Measurements from ENCODE around the gene SBF2. TPM values are rescaled to one million over a fixed set of nuclear protein-coding genes. Genes with fewer than 3 reads are reported as not detected.

The SBF2 gene
- total and polyA plus RNA-seq, 9 of the 15 experiments (the other 6 are each of a cell fraction or from before 2014, with no cell fraction given): 0.80 to 9.5 (median 5.0) TPM

DNA sequence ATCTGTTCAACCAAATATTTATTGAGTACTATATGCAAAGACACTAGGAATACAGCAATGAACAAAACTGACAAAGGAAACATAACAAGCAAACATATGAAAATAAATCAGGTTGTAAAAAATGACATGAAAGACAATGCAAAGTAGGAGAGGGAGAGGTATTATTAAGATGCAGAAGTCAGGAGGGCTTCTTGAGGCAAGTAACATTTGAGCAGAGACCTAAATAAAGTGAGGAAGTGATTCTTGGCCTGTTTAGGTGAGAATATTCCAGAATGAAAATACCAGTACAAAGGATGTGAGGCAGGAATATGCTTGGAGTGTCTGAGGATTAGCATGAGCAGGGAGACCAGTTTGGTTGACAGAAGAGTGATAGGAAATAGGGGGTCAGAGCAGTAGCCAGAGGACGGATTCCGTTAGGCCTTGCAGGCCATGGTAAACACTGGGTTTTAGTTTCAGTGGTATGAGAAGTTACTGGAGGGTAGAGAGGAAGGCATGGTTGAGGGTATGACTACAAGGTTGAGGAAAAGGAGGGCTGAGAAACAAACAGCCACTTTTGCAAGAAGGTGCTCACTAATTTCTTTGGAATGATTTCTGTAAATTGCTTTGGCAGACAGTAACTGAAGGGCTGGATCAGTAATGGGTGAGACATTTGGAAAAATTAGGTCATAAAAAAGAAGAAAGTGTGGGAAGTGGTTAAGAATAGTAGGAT, 438.3 kb downstream of the SBF2 start:
- FAIRE-seq: no peak
- no peaks in the 10 kb centered on the region for H3K36me3 ChIP-seq (ENCODE audit: control insufficient read depth, insufficient read depth, low read length)
- ChIA-PET POLR2A (no interaction called here), CTCF (ENCODE audit: low intra/inter-chr PET ratio) (no interaction called here)
- H3K27ac ChIP-seq (ENCODE audit: extremely low read depth, low read depth, low read length): no peak overlapping the region
- no peaks in the 10 kb centered on the region for H3K9me3 ChIP-seq (replicated peaks; ENCODE audit: control insufficient read depth, insufficient read depth, low read depth, low read length)
- no peaks in the 10 kb centered on the region for H3K27me3 ChIP-seq (ENCODE audit: control insufficient read depth in 2 of 2, insufficient read depth in 2 of 2, low read length in 2 of 2)
- DNase-seq (ENCODE audit: extremely low read depth in 1 of 4, low spot score in 3 of 4): no peak
- H3K4me1 ChIP-seq (replicated peaks in 1 of 2; ENCODE audit: control insufficient read depth in 2 of 2, insufficient read depth in 2 of 2, low read length in 2 of 2): no peaks in the 10 kb centered on the region; a peak in 1 of 5 replicates
- in situ Hi-C loops (cut with MboI) (loop anchor here (25.0 kb wide), 1 partner anchor 457 kb away; the partner anchor contains the start of gene ADM), intact Hi-C loops (cut with micrococcal nuclease) (no loop called here)
- no peaks in the 10 kb centered on the region for H3K9me1 ChIP-seq (ENCODE audit: control insufficient read depth, insufficient read depth, low read length)
- ATAC-seq: no peak
- no peaks in the 10 kb centered on the region for H4K20me1 ChIP-seq (replicated peaks; ENCODE audit: control insufficient read depth, insufficient read depth, low read length)
- 38% methylated on average over 2 of the region's 2 CpGs for WGBS (ENCODE audit: insufficient coverage, low coverage, missing lambda C conversion rate)
- H3K4me3 ChIP-seq: no peak overlapping the region
- TF ChIP-seq NFIC (IDR thresholded peaks at IDR 0.05): no peak
- TF ChIP-seq ZNF316 (IDR thresholded peaks at IDR 0.05): no peak
- TF ChIP-seq, protein P1, sequence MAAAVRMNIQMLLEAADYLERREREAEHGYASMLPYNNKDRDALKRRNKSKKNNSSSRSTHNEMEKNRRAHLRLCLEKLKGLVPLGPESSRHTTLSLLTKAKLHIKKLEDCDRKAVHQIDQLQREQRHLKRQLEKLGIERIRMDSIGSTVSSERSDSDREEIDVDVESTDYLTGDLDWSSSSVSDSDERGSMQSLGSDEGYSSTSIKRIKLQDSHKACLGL (CRISPR knock-in tag; IDR thresholded peaks at IDR 0.05; ENCODE audit: borderline replicate concordance, poor library complexity, severe bottlenecking): no peak
- no peak for TF ChIP-seq ZNF24 (IDR thresholded peaks at IDR 0.05)
- no peak for TF ChIP-seq ZNF408 (CRISPR knock-in tag; IDR thresholded peaks at IDR 0.05; ENCODE audit: low read depth)
- TF ChIP-seq, protein P2, sequence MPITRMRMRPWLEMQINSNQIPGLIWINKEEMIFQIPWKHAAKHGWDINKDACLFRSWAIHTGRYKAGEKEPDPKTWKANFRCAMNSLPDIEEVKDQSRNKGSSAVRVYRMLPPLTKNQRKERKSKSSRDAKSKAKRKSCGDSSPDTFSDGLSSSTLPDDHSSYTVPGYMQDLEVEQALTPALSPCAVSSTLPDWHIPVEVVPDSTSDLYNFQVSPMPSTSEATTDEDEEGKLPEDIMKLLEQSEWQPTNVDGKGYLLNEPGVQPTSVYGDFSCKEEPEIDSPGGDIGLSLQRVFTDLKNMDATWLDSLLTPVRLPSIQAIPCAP (CRISPR knock-in tag; IDR thresholded peaks at IDR 0.05; ENCODE audit: borderline replicate concordance): no peak
- no peak for TF ChIP-seq POLR2G (IDR thresholded peaks at IDR 0.05; ENCODE audit: low read depth, low read length)
- no peak for TF ChIP-seq NUFIP1 (IDR thresholded peaks at IDR 0.05; ENCODE audit: partially characterized antibody)
- TF ChIP-seq TAF1 (IDR thresholded peaks at IDR 0.05; ENCODE audit: control insufficient read depth, extremely low read depth, insufficient read depth, low read length, severe bottlenecking): no peak
- no peak for TF ChIP-seq JUNB (CRISPR knock-in tag; conservative IDR thresholded peaks at IDR 0.05)
- TF ChIP-seq TRIM28 (IDR thresholded peaks at IDR 0.05): no peak
- no TSS peak for BruUV-seq (replicated peaks)
- no peaks in the 10 kb centered on the region for H3K79me2 ChIP-seq (ENCODE audit: control insufficient read depth, insufficient read depth, low read length)
- no peak overlapping the region for H3K9ac ChIP-seq (ENCODE audit: insufficient read depth in 1 of 2, low read depth in 2 of 2, low read length in 2 of 2)
- no peak overlapping the region for H2AFZ ChIP-seq (ENCODE audit: low read depth, low read length)
- H3K4me2 ChIP-seq (ENCODE audit: insufficient read depth, low read length): no peak overlapping the region
